PFSK-1 (cell line): ENCODE results near the gene AMOTL1.

ENCODE experiments used
- FOXP2 ChIP-seq: optimal IDR thresholded peaks from 2 replicates; pipeline ENCODE3; 2011; ENCODE audit warnings: borderline replicate concordance, control low read depth, inconsistent platforms; ENCODE audit not compliant: insufficient read depth; ENCODE audit errors: extremely low read length, extremely low read depth
- POLR2AphosphoS5 ChIP-seq: IDR thresholded peaks from 2 replicates; pipeline ENCODE4 v1.6.1; 2012; ENCODE audit warnings: low read depth, mild to moderate bottlenecking, control low read depth, low read length, moderate library complexity
- SIN3A ChIP-seq: IDR thresholded peaks from 2 replicates; pipeline ENCODE4 v1.6.1; 2012; ENCODE audit warnings: mild to moderate bottlenecking, low read length, moderate library complexity, borderline replicate concordance; ENCODE audit not compliant: insufficient read depth
- TAF1 ChIP-seq: IDR thresholded peaks from 2 replicates; pipeline ENCODE4 v1.6.1; 2012; ENCODE audit warnings: low read length, control low read depth, borderline replicate concordance; ENCODE audit not compliant: insufficient read depth
- TF ChIP-seq, protein P1 (sequence below), 2 experiments: IDR thresholded peaks; 2 replicates each; pipeline versions ENCODE4 v1.6.1 to v1.8.0; 2011 to 2012; ENCODE audit warnings: low read depth in 2 of 2, low read length in 2 of 2, control low read depth in 1 of 2, inconsistent platforms in 1 of 2, mild to moderate bottlenecking in 1 of 2, moderate library complexity in 1 of 2; ENCODE audit not compliant: insufficient read depth in 1 of 2

The AMOTL1 gene

GRCh38 chr11:94821439-94821838 is 53.3 kb downstream of the AMOTL1 start:
- no peak for TF ChIP-seq POLR2AphosphoS5
- TF ChIP-seq, protein P1, sequence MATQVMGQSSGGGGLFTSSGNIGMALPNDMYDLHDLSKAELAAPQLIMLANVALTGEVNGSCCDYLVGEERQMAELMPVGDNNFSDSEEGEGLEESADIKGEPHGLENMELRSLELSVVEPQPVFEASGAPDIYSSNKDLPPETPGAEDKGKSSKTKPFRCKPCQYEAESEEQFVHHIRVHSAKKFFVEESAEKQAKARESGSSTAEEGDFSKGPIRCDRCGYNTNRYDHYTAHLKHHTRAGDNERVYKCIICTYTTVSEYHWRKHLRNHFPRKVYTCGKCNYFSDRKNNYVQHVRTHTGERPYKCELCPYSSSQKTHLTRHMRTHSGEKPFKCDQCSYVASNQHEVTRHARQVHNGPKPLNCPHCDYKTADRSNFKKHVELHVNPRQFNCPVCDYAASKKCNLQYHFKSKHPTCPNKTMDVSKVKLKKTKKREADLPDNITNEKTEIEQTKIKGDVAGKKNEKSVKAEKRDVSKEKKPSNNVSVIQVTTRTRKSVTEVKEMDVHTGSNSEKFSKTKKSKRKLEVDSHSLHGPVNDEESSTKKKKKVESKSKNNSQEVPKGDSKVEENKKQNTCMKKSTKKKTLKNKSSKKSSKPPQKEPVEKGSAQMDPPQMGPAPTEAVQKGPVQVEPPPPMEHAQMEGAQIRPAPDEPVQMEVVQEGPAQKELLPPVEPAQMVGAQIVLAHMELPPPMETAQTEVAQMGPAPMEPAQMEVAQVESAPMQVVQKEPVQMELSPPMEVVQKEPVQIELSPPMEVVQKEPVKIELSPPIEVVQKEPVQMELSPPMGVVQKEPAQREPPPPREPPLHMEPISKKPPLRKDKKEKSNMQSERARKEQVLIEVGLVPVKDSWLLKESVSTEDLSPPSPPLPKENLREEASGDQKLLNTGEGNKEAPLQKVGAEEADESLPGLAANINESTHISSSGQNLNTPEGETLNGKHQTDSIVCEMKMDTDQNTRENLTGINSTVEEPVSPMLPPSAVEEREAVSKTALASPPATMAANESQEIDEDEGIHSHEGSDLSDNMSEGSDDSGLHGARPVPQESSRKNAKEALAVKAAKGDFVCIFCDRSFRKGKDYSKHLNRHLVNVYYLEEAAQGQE (IDR thresholded peaks at IDR 0.05; ENCODE audit: insufficient read depth in 1 of 2, low read depth in 2 of 2, low read length in 2 of 2): no peak
- TF ChIP-seq TAF1: no peak

- TF ChIP-seq, protein P1 (IDR thresholded peaks at IDR 0.05; ENCODE audit: insufficient read depth in 1 of 2, low read depth in 2 of 2, low read length in 2 of 2): no peak
- no peak for TF ChIP-seq SIN3A
- no peak for TF ChIP-seq FOXP2
- no peak for TF ChIP-seq TAF1
- TF ChIP-seq POLR2AphosphoS5: no peak
These were observed 53.9 kb downstream of the AMOTL1 start for GRCh38 chr11:94822080-94822479.

DNA sequence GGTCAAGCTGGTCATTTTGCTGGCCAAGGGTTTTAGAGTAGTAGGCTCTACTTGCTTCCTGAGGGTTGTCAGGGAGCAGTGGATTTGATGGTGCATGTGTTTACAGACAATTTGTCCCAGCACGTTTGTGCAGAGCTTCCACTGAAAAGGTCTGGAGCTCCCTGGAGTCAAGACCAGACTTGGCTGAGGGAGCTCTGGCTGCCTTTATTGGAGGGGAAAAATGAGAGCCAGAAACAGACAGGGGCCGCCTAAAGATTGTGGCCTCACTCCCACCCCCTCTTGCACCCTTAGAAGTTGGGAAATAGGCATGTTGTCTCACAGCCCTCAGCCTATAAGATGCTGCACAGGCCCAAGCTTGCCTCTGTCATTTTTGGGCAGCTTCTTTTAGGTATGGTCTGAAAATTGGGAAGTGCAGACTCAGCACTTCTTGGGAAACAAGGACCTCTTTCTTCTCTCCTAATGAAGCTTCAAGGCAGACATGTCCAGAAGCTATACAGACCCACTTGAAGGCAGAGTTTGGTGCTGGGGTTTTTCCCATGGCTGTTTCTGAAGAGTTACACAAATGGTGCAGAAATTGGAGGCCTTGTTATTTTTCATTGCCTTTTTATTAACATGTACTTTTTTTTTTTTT is 55.1 kb downstream of the AMOTL1 start:
- TF ChIP-seq SIN3A: no peak
- TF ChIP-seq, protein P1 (IDR thresholded peaks at IDR 0.05; ENCODE audit: insufficient read depth in 1 of 2, low read depth in 2 of 2, low read length in 2 of 2): no peak
- no peak for TF ChIP-seq FOXP2
- no peak for TF ChIP-seq TAF1
- TF ChIP-seq POLR2AphosphoS5: no peak

- TF ChIP-seq POLR2AphosphoS5 (no peak), SIN3A (no peak), FOXP2 (no peak), TAF1 (no peak)
- TF ChIP-seq, protein P1 (IDR thresholded peaks at IDR 0.05; ENCODE audit: insufficient read depth in 1 of 2, low read depth in 2 of 2, low read length in 2 of 2): no peak
These were observed 56.9 kb downstream of the AMOTL1 start for GRCh38 chr11:94825031-94825430.

- TF ChIP-seq FOXP2 (no peak), SIN3A (no peak), POLR2AphosphoS5 (no peak), TAF1 (no peak)
- TF ChIP-seq, protein P1 (IDR thresholded peaks at IDR 0.05; ENCODE audit: insufficient read depth in 1 of 2, low read depth in 2 of 2, low read length in 2 of 2): no peak
These were observed 57.3 kb downstream of the AMOTL1 start for GRCh38 chr11:94825481-94825880.
